Activated naive CD8-positive, alpha-beta T cell treated with anti-CD3 and anti-CD28 coated beads, Interleukin-2, amount 10 ng/mL, durations not matched to agents 7 days and 5 days (primary cell): ENCODE measurements around the gene PRPF6. TPM values are rescaled to one million over a fixed set of nuclear protein-coding genes. Genes with fewer than 3 reads are reported as not detected.
"Not testable (repeated sequence)": the region's sequence is repeated elsewhere in the genome, so short reads cannot be mapped to it uniquely, and the experiment has no call there.

Experiments
- ATAC-seq: fragments of 150-1000 bp; cut with Tn5 transposase; one replicate; pipeline ENCODE4 v1.10.0; 2021; ENCODE audit warnings: low read depth, moderate library complexity
- POLR2A ChIA-PET: fragments of 350-600 bp; sonication (Branson Sonifier 250); formaldehyde crosslinking; loops from one replicate; lab custom pipeline; 2021; ENCODE audit warnings: antibody characterized with exemption; lab: Charles Lee
- DNase-seq: peaks from one replicate; pipeline ENCODE4 v3.0.0; 2021
- H3K27ac Mint-ChIP-seq: one replicate; pipeline ENCODE4 v1.8.0; 2022; ENCODE audit warnings: mild to moderate bottlenecking, mixed read lengths
- H3K27me3 Mint-ChIP-seq: one replicate; pipeline ENCODE4 v1.8.0; 2022; ENCODE audit warnings: mild to moderate bottlenecking, moderate library complexity, mixed read lengths
- H3K36me3 Mint-ChIP-seq: one replicate; pipeline ENCODE4 v1.8.0; 2021; ENCODE audit warnings: mild to moderate bottlenecking, mixed read lengths
- H3K4me1 Mint-ChIP-seq: one replicate; pipeline ENCODE4 v1.8.0; 2021; ENCODE audit warnings: mixed read lengths
- H3K4me3 Mint-ChIP-seq: one replicate; pipeline ENCODE4 v1.8.0; 2022; ENCODE audit warnings: mild to moderate bottlenecking, moderate library complexity, mixed read lengths
- H3K9me3 Mint-ChIP-seq: one replicate; pipeline ENCODE4 v1.8.0; 2021; ENCODE audit warnings: mixed read lengths
- total RNA-seq, 2 experiments: library from RNA; stranded (reverse); gene quantifications; one replicate each; pipeline ENCODE4 v1.2.3, GENCODE V29; 2021

The PRPF6 gene
- total RNA-seq, 2 experiments from 2014 or later: 76.7 to 78.4 TPM

DNA sequence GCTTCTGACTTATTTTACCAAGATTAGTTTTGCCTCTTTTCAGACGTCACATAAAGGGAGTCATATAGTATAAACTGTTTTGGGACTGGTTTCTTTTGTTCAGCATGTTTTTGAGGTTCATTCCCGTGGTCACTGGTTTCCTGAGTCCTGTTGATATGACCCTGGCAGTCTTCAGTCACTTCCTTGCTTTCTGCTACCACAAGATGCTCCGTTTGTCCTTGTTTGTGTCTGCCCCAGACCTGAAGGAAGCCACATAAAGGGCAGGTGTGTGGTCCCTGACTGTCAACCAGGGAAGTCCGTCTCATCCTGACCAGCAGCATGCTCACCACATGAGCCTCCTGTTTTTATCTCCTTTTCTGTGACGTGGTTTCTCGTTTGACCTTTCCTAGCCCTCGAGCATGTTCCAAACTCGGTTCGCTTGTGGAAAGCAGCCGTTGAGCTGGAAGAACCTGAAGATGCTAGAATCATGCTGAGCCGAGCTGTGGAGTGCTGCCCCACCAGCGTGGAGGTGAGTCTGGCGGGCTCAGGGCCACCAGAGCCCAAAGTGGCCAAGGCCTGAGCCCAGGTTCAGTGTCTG is 29.0 kb downstream of the PRPF6 start:
- Mint-ChIP-seq H3K27me3 (no peaks in the 10 kb centered on the region), H3K36me3 (peaks cover 68% of the 10 kb centered on the region), H3K4me1 (peaks cover 36% of the 10 kb centered on the region), H3K9me3 (peaks cover 6% of the 10 kb centered on the region), H3K4me3 (peak overlapping the region; percentile 66), H3K27ac (peak overlapping the region; percentile 76)
- POLR2A ChIA-PET: interaction anchor here (0.6 to 1.6 kb wide), 4 partner anchors 8 to 68 kb away, joined by 3 to 5 read pairs (median 4); no protein-coding TSS in a partner anchor
- ATAC-seq: peak; percentile 30
- no peak for DNase-seq

DNA sequence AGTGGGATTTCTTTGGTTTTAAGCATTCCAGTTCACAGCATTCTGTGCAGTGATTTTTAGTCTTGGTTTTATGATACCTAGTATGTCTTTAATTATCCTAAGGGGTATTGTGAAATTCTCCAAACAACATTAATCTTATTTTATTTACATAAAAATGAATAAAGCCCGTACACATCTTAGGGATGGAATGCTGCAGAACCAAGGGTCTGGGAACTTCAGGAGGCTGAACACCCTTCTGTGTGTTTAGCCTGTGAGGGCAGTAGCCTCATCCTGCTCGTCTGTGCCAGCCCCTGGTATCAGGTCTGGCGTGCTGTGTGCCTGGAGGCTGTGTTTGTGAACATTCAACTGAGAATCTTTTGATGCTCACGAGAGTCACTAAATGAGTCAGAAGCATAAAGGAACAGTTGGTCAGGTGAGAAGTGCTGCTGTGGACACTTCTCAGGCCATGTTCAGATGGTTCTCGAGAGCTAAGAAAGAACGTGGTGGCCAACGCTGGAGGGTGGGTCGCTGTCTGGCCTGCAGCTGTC is 29.8 kb downstream of the PRPF6 start:
- ATAC-seq: no peak
- POLR2A ChIA-PET: interaction anchor here (0.9 to 1.6 kb wide), 3 partner anchors 9 to 67 kb away, joined by 3 to 4 read pairs (median 4); no protein-coding TSS in a partner anchor
- H3K36me3 Mint-ChIP-seq: peaks cover 70% of the 10 kb centered on the region

DNA sequence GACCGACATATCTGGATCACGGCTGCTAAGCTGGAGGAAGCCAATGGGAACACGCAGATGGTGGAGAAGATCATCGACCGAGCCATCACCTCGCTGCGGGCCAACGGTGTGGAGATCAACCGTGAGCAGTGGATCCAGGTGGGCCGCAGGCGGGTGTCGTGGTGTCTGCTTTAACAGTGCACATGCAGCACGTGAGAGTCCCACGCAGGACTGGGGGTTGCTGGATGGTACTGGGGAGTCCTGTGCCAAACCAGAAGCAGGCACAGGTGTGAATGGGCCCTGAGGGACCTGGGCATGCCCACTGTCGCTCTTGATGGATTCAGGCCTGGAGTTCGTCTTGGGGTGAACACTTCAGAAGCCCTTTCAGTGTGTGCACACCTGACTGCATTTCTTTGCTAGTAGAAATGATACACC is 30.4 kb downstream of the PRPF6 start:
- POLR2A ChIA-PET: interaction anchor here (1.6 kb wide), 1 partner anchor 67 kb away, joined by 4 read pairs; no protein-coding TSS in a partner anchor
- peak overlapping the region; percentile 39 for H3K4me3 Mint-ChIP-seq
- peaks cover 36% of the 10 kb centered on the region for H3K4me1 Mint-ChIP-seq

More for the DNA sequence above, 29.8 kb downstream of the PRPF6 start:
- Mint-ChIP-seq H3K4me3 (no peak overlapping the region), H3K4me1 (peaks cover 36% of the 10 kb centered on the region), H3K9me3 (peaks cover 6% of the 10 kb centered on the region), H3K27me3 (no peaks in the 10 kb centered on the region), H3K27ac (peak overlapping the region; percentile 83)
- no peak for DNase-seq

DNA sequence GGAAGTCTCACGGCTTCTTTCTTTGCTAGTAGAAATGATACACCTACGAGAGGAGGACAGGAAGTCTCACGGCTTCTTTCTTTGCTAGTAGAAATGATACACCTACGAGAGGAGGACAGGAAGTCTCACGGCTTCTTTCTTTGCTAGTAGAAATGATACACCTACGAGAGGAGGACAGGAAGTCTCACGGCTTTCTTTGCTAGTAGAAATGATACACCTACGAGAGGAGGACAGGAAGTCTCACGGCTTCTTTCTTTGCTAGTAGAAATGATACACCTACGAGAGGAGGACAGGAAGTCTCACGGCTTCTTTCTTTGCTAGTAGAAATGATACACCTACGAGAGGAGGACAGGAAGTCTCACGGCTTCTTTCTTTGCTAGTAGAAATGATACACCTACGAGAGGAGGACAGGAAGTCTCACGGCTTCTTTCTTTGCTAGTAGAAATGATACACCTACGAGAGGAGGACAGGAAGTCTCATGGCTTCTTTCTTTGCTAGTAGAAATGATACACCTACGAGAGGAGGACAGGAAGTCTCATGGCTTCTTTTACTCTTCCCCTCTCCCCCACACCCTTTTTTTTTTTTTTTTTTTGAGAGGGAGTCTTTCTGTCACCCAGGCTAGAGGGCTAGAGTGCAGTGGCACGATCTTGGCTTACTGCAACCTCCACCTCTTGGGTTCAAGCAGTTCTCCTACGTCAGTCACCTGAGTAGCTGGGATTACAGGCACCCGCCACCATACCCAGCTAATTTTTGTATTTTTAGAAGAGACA is 31.6 kb downstream of the PRPF6 start:
- H3K4me3 Mint-ChIP-seq: peak overlapping the region; percentile 59
- H3K9me3 Mint-ChIP-seq, POLR2A ChIA-PET, H3K27me3 Mint-ChIP-seq, DNase-seq: not testable (repeated sequence)
- peaks cover 36% of the 10 kb centered on the region for H3K4me1 Mint-ChIP-seq
- peaks cover 64% of the 10 kb centered on the region for H3K36me3 Mint-ChIP-seq
- peak; percentile 13 for ATAC-seq
- peak overlapping the region; percentile 89 for H3K27ac Mint-ChIP-seq

More for the DNA sequence above, 30.4 kb downstream of the PRPF6 start:
- peaks cover 71% of the 10 kb centered on the region for H3K36me3 Mint-ChIP-seq
- H3K27ac Mint-ChIP-seq: peak overlapping the region; percentile 83
- ATAC-seq: peak; percentile 35
- no peaks in the 10 kb centered on the region for H3K27me3 Mint-ChIP-seq
- H3K9me3 Mint-ChIP-seq: peaks cover 6% of the 10 kb centered on the region
- DNase-seq: peak; percentile 41

DNA sequence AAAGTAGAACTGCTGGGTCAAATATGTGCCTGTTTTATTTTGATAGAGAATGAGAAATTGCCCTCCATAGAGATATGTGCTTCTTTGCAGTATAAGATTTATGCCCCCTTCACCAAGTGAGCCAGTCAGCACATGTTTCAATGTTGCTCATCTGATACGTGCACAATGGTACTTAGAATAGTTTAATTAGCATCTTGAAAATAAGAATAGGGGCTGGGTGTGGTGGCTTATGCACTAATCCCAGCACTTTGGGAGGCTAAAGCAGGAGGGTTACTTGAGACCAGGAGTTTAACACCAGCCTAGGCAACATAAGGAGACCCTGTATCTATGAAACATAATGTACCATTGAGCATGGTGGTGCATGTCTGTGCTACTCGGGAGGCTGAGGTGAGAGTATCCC is 34.7 kb downstream of the PRPF6 start:
- Mint-ChIP-seq H3K4me3 (no peak overlapping the region), H3K36me3 (peaks cover 48% of the 10 kb centered on the region), H3K27ac (no peak overlapping the region), H3K27me3 (no peaks in the 10 kb centered on the region), H3K9me3 (no peaks in the 10 kb centered on the region), H3K4me1 (peaks cover 21% of the 10 kb centered on the region)
- POLR2A ChIA-PET: no interaction called here
- ATAC-seq: no peak
- no peak for DNase-seq

DNA sequence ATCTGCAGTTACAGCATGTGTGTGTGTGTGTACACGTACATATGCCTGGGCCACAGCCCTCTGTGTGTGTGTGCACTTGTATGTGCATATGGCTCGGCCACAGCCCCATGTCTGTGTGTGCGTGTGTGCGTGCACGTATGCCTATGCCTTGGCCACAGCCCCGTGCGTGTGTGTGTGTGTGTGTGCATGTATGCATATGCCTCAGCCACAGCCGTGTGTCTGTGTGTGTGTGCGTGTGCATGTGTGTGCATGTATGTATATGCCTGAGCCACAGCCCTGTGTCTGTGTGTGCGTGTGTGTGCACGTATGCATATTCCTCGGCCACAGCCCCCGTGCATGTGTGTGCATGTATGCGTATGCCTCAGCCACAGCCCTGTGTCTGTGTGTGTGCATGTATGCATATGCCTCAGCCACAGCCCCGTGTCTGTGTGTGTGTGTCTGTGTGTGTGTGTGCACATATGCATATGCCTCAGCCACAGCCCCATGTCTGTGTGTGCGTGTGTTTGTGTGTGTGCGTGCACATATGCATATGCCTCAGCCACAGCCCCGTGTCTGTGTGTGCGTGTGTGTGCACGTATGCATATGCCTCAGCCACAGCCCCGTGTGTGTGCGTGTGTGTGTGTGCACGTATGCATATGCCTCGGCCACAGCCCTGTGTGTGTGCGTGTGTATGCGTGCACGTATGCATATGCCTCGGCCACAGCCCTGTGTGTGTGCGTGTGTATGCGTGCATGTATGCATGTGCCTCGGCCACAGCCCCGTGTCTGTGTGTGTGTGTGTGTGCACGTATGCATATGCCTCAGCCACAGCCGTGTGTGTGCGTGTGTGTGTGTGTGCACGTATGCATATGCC is 40.4 kb downstream of the PRPF6 start:
- Mint-ChIP-seq H3K4me1 (peaks cover 3% of the 10 kb centered on the region), H3K9me3 (no peaks in the 10 kb centered on the region), H3K36me3 (peaks cover 37% of the 10 kb centered on the region), H3K4me3 (no peak overlapping the region), H3K27me3 (no peaks in the 10 kb centered on the region), H3K27ac (no peak overlapping the region)
- POLR2A ChIA-PET: no interaction called here
- no peak for ATAC-seq
- DNase-seq: no peak

DNA sequence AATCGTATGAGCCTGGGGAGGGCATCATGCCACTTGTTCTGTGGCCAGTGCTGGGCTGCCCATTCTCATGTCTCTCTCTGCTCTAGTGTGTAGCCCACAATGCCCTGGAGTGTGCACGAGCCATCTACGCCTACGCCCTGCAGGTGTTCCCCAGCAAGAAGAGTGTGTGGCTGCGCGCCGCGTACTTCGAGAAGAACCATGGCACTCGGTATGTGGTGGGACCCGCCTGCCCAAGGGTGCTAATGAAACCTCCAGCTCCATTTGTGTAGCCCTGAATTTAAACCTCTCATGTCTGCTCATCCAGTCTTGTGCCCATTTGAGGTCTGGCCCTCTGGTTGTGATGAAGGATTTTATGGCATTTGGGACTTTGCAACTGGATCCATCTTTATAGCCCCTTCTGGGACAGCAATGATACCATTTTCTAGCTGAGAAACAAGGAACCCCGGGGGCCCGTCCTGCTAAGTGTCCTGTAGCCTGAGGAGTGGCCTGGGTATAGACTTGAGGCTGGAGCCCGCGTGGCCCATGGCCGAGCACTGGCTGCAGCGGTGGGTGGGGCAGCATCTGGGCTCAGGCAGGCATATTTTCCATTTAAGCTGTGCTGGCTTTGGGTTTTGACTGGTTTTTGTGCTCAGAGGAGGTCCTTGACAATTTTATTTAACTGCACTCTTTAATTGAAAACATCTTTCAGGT is 41.9 kb downstream of the PRPF6 start:
- Mint-ChIP-seq H3K36me3 (peaks cover 36% of the 10 kb centered on the region), H3K4me1 (peaks cover 3% of the 10 kb centered on the region), H3K27ac (no peak overlapping the region), H3K27me3 (no peaks in the 10 kb centered on the region), H3K9me3 (no peaks in the 10 kb centered on the region), H3K4me3 (no peak overlapping the region)
- DNase-seq (no peak), ATAC-seq (no peak)
- POLR2A ChIA-PET: no interaction called here

DNA sequence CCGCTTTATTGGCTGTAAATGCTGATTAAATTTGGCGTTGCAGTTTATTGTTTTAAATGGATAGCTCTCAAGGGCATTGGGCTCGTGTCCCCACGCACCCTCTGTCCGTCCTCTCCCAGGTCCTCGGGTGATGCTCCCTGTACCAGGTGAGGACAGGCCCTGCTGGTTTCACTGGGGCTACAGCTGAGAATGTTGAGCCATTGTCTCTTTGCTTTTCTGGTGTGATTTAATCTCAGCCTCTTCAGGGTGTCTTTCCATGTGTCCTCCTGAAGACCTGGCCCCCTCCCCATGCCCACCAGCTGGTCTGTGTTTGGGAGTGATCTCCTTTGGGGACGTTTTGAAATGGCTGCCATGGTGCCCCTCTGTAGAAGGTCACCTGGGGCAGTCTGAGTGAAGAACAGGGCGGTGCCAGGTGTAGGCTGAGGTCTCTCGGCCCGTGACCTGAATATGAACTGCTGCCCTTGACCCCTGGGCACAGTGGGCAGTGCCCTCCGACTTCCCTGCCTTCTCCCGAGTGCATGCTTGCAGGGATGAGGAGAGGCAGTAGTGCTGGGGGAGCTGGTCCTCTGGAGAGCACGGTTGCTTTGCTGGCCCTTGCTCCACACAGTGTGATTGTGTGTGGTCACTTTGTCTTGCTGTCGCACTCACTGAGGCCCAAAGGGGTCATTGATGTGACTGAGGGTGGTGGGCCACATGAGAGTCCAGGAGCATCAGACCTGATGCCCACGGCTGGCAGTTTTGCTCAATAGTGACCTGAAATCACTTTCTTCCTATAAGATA is 42.6 kb downstream of the PRPF6 start:
- POLR2A ChIA-PET: no interaction called here
- H3K27ac Mint-ChIP-seq: no peak overlapping the region

DNA sequence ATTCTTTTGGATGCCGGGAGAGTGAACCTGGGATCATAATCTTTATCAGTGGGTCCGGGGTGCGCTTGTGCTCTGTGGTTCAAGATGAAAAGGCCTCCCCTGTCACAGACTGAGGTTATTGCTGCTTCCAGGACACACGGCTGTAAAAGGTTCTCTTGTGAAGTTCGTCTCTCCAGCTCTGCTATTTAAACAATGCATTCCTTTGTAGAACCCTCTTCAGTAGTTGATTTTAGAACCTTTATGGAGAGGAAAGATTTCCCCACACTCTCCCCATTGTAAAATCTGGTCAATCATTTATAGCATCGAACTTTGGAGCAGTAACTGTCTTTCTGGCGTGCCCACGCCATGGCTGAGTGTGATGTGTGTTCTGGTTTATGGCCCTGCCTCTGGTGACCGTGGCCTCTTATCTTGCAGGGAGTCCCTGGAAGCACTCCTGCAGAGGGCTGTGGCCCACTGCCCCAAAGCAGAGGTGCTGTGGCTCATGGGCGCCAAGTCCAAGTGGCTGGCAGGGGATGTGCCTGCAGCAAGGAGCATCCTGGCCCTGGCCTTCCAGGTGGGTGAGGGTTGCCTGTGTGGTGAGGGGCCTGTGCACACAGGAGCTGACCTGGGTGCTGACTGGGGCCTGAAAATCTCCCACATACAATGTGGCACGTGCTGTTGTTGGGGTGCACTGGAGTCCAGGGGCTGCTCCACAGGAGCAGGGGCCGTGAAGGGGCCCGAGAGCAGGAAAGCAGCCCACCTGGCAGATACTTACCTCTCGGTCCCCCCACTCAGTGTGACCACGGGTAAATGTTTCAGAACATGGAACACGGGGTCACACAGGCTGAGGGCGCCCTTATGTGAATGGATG is 43.4 kb downstream of the PRPF6 start:
- H3K9me3 Mint-ChIP-seq: no peaks in the 10 kb centered on the region
- H3K4me1 Mint-ChIP-seq: peaks cover 5% of the 10 kb centered on the region
- peaks cover 28% of the 10 kb centered on the region for H3K36me3 Mint-ChIP-seq
- DNase-seq (no peak), ATAC-seq (no peak)
- H3K27me3 Mint-ChIP-seq: no peaks in the 10 kb centered on the region
- POLR2A ChIA-PET: no interaction called here
- no peak overlapping the region for H3K4me3 Mint-ChIP-seq
- no peak overlapping the region for H3K27ac Mint-ChIP-seq

More for the DNA sequence above, 42.6 kb downstream of the PRPF6 start:
- Mint-ChIP-seq H3K4me1 (peaks cover 5% of the 10 kb centered on the region), H3K4me3 (no peak overlapping the region), H3K36me3 (peaks cover 32% of the 10 kb centered on the region), H3K27me3 (no peaks in the 10 kb centered on the region), H3K9me3 (no peaks in the 10 kb centered on the region)
- DNase-seq (no peak), ATAC-seq (no peak)

DNA sequence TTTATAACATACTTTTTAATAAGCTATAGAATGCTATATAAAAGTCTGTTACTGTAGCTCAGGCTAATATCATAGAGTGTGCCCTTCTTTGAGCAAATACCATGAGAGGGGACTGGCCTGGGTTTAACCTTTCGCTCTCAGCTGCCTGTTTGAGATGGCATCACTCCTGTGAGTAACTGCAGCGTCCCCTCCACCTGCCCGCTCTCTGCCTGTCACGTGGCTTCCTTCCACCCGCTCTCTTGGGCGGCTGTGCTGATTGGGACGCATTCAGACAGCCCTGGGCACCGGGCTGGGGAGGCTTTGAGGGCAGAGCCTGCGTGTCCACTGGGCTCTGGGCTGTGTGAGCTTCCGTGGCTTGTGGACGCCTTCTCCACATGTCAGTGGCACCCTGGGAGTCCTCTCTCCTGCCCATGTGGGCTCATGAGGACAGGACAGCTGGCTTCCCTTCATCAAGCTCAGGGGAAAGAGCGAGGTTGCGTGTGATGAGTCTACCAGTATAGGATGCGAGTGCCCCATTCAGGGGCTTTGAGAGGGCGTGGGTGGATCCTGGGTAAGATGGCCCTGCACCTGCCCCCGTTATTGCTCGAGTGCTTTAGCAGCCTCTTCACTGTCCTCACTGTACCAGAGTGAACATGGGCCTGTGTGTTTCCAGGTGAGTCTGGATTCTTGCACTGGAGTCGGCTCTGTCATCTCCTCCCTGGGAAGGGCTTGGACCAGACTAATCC is 44.3 kb downstream of the PRPF6 start:
- no peak overlapping the region for H3K4me3 Mint-ChIP-seq
- peaks cover 2% of the 10 kb centered on the region for H3K4me1 Mint-ChIP-seq
- no peak overlapping the region for H3K27ac Mint-ChIP-seq
- H3K9me3 Mint-ChIP-seq: no peaks in the 10 kb centered on the region
- no peak for DNase-seq
- POLR2A ChIA-PET: no interaction called here
- ATAC-seq: no peak
- H3K36me3 Mint-ChIP-seq: peaks cover 25% of the 10 kb centered on the region
- H3K27me3 Mint-ChIP-seq: no peaks in the 10 kb centered on the region

DNA sequence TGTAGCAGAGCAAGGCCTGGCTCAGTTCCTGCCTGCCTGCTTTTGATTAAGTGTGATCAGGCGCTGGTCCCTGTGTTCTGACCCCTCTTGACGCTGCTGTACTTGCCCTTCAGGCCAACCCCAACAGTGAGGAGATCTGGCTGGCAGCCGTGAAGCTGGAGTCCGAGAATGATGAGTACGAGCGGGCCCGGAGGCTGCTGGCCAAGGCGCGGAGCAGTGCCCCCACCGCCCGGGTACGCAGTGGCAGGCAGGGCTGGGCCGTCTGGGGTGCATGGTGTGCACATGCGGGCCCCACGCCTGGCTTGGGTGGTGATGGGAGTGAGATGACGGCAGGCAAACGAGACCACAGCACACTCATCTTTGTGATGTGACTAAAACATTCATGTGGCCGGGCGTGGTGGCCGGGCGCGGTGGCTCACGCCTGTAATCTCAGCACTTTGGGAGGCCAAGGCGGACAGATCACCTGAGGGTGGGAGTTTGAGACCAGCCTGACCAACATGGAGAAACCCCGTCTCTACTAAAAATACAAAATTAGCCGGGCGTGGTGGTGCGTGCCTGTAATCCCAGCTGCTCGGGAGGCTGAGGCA is 45.0 kb downstream of the PRPF6 start:
- ATAC-seq: no peak
- H3K4me1 Mint-ChIP-seq: peaks cover 2% of the 10 kb centered on the region
- H3K36me3 Mint-ChIP-seq: peaks cover 27% of the 10 kb centered on the region
- no peaks in the 10 kb centered on the region for H3K27me3 Mint-ChIP-seq
- H3K27ac Mint-ChIP-seq: no peak overlapping the region
- no peak for DNase-seq
- H3K9me3 Mint-ChIP-seq: no peaks in the 10 kb centered on the region
- POLR2A ChIA-PET: no interaction called here
- H3K4me3 Mint-ChIP-seq: no peak overlapping the region
